COLO668 (cell line): ENCODE results near the gene PROSER3.

Experiments
- DNase-seq: peaks from one replicate; lab custom pipeline; 2025; ENCODE audit not compliant: unreplicated experiment; lab: John Stamatoyannopoulos, UW

PROSER3 gene

GRCh38 chr19:35816846-35817245 lies 58.9 kb downstream of the PROSER3 start:
- no peak for DNase-seq

- DNase-seq = no peak
Observed at GRCh38 chr19:35818445-35818844, 60.5 kb downstream of the PROSER3 start.
